GM19328 (cell line): Measurements from ENCODE around the gene GJB3.
"Not testable (repeated sequence)": the region's sequence is repeated elsewhere in the genome, so short reads cannot be mapped to it uniquely, and the experiment has no call there.

Source experiments
- ATAC-seq: cut with Tn5 transposase; IDR thresholded peaks from one replicate; pipeline ENCODE4 v1.9.1; 2021; ENCODE audit warnings: mild to moderate bottlenecking, moderate library complexity; ENCODE audit not compliant: unreplicated experiment

The GJB3 gene

DNA sequence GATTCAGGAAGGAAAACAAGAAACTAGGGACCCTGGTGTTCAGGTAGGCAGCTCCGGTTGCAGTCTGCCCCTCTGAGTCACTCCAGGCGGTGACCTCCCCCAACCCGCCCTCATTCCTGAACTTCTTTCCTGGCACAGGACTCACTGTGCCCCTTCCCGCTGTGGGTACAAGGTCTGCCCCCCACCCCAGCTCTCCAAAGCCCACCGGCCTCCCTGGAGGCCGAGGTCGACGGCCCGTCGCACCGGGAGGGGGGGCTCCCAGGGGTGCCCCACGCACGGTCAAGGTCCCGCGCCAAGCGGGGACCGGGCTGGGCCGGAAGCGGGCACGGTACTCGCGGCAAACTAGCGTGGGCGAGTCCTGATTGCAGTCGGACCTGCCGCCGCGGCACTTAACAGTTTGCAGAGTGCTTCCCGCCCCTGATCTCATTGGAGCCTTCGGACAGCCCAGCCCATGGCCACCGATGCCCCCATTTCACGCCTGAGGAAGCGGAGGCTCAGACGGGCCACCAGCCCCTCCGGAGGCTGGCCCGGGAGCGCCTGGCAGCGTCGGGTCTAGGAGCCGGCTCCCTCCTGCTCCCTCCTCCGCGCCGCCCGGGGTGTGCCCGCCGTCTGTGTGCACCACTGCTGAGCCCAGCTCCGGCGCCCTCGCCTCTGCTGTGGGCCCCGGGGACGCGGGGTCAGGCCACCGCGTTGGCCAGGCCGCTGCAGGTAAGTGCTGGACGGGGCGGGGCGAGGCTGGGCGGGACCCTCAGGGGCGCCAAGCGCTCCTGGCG, at the start of gene GJB3:
Gene GJB3 (plus strand): TSS at position 144 of the 773 bp plus-strand sequence. CDS start 3,549 bp downstream, outside the sequence.
- ATAC-seq, result no peak

DNA sequence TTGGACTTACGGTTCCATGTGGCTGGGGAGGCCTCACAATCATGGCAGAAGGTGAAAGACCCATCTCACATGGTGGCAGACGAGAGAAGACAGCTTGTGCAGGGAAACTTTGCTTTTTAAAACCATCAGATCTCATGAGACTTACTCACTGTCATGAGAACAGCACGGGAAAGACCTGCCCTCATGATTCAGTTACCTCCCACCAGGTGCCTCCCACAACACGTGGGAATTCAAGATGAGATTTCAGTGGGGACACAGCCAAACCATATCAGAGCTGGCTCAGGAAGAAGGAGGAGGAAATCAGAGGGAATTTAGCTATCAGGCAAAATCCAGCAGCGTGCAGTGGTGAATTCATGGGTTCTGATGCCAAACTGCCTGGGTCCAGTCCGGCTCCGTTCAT, 48.2 kb upstream of the GJB3 start:
- ATAC-seq, result not testable (repeated sequence)

DNA sequence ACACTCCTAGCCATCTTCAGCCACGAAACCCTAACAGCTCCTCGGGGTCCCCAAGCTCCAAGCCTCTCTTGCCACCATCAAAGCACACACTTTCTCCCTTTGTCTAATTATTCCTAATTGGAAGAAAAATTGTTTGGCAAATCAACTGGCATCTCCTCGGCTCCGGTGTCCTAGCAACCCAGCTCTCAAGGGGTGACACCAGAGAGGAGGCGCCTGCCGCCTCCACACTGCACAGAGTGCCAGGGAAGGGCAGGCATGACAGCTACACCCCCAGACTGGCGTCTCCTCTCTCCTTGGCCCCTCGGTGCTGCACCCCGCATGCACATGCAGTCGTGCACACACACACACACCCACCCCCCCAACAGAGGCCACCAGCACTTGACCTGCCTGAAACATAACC, 44.3 kb upstream of the GJB3 start:
- ATAC-seq, result no peak

DNA sequence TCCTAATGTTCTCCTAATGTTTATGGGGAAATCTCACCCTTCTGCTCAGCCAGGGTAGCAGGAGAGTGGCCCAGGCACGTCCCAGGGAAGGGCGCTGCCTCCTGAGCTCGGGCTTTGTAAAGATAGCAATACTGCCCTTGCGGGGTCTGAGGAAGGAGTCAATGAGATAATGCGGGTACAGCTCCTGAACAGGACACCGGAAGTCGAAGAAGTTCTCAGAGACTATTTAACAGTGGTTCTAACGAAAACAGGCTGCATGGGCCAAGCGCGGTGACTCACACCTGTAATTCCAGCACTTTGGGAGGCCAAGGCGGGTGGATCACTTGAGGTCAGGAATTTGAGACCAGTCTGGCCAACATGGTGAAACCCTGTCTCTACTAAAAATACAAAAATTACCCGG, 43.8 kb upstream of the GJB3 start:
- not testable (repeated sequence) for ATAC-seq

DNA sequence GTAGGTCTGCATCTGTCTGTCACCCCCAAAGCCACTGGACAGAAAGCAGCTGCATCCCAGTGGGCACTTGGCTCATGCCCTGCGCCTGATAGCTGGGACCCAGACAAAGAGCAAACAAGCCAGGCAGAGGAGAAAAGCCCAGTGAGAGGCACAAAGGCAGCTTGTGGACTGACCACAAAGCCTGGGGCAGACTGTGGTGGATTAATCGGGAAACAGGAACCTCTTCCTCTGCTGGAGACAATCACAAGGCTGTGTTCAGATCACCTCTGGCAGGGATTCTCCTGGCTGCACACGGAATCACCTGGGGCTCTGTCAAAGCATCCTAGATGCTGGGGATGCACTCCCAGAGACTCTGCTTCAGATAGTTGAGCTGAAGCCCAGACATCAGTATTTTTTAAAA, 41.4 kb upstream of the GJB3 start:
- no peak for ATAC-seq

DNA sequence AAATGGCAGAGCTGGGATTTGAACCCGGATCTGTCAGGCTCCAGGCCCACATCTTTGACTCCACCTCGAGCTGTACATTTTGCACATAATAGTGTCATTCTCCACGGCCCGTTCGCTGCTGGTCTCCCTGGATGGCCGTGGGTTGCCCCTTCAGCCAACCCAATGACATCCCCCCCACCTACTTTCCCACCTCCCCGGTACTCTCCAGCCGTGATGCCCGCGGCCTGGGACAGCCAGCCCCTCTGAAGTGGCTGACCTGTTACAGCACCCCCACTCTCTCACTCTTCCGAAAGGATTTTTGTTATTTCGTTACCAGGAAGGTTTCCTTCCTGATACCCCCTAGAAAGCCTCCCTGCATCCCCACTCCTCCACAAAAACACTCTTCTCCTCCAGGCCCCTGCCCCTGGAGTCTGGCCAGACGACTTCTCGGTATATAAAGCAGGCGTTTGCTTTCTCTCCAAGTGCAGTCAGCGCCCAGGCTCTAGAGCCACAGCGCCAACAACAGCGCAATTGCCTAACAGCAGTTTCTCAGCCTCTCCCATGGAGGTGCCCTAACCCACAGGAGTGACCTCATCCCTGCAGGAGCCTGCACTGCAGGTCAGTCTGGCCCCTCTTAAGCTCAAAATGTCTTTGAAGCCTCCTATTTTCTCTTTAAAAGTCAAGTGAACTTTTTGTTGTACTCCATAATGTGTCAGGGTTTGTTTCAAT, 40.7 kb upstream of the GJB3 start:
- no peak for ATAC-seq

DNA sequence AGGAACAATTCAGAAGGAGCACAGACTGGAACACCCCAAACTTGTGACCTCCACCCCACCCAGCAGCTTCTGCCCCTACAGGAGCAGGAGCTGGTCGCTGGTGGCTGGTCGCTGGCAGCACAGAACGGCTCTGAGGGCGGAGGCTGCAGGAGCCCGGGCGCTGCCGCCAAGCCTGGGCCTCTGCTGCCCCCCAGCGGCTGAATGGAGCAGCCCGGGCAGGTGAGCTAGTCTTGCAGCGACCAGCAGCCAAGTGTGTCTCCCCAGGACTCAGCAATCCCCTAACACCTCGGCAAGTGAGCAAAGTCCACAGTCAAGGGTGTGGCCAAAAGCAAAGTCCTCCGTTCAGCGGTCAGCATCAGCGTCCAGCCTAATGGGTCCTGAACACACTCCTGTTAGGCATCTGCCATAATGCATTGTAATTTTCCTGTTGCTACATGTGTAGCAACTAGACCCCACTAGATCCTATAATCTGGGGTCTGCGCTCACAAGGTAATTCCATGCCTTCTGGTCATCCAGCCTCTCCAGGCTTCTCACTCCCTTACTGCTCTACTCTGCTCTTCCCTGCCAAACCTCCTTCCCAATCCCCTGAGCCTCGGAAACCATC, 38.2 kb upstream of the GJB3 start:
- ATAC-seq, result no peak

DNA sequence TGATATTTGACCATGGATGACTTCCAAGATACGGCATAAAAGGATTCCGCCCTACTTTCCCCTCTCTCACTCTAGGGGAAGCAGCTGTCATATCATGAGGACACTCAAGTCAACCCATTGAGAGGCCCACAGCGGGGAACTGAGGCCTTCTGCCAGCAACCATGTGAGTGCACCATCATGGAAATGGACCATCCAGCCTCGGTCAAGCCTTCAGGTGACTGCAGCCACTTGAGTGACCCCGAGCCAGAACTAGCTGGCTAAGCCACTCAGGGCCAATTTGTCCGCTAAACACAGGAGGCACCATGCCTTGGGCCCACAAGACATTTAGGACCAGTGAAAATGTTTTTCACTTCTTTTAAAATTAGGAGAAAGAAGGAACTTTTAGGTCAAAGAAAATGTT, 37.2 kb upstream of the GJB3 start:
- ATAC-seq, result no peak

DNA sequence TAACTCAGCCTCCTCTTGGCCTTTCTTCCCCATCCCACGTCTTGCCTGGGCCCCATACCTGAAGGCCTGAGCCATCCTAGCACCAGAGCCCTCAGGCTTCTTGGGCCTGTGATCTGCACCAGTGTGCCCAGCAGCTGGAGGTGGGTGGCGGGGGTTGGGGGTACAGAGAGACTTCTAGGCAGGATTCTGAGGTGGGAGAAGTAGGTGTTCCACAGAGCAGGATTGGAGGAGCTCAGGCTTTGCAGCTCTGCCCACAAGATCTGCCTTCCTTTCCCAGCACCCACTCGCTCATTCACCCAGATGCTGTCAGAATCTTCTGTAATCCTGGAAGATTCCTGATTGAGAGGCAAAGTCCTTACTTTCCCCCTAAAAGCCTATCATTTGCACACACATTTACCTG, 36.2 kb upstream of the GJB3 start:
- no peak for ATAC-seq

DNA sequence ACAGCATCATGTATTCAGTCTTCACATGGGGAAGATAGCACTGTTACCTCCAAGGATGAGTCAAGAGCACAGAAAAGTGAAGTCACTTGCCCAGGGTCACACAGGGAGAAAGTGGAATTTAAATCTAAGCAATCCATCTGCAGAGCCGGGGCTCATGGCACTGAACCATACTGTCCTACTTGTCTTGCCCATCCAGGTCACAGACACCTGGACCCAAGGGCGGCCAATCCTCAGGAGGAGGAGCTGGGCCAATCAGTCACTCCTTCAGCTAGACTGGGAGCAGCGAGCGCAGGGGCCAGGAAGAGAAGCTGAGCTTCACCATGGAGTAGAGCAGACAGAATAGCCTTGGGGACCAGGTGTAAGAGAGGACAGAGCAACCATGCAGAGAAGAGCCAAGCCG, 35.3 kb upstream of the GJB3 start:
- ATAC-seq, result no peak

DNA sequence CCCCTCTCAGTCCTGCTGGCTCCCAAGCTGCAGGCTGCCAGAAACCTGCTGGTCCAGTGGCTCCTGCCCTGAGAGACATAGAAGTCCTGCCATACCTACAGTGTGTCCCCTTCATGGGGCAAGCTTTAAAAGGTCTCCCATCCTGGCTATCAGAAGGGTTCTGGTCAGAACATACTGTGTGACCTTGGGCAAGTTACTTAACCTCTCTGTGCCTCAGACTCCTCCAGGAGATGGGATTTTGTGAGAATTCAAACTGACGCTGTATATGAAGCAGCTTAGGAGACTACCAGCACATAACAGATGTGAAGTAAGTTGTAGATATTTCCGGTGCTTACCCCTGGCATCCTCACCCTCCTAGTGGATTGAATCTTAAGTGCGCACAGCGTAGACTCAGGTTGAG, 34.9 kb upstream of the GJB3 start:
- ATAC-seq, result no peak

DNA sequence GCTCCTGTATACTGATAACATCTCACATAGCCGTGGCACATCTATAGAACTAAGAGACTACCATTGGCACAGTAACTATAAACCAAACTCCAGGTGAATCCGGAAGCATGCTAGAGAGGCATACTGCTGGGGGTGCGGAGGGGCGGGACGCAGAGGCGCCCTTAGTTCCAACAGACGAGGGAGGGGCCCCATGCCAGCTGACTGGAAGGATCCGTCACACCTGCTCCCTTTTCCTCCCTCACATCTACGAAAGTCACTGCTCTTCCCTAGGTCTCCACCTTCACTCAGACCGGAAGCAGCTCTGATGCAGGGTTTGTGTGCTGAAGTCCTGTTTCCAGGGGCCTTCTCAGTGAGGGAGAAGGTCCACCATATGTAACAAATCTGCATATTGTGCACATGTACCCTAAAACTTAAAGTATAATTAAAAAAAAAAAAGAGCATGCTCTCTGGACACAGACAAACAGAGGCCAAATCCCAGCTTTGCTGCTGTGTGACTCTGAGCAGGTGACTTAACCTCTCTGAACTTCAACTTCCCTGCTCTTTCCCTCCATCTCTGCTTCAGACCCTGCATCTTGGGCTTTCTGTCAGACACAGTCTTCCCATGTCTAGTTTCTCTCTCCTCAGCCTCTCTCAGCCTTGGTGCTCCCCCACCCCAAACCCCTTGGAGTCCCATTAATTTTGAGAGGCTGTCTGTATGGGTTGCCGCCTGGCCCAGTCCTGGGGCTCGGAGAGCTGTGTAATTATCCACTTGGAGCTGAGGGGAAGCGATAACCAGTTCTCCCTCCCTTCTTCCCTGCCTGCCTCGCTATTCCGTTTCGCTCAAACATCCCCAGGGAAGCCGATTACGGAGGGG, 34.0 kb upstream of the GJB3 start:
- ATAC-seq, result no peak

DNA sequence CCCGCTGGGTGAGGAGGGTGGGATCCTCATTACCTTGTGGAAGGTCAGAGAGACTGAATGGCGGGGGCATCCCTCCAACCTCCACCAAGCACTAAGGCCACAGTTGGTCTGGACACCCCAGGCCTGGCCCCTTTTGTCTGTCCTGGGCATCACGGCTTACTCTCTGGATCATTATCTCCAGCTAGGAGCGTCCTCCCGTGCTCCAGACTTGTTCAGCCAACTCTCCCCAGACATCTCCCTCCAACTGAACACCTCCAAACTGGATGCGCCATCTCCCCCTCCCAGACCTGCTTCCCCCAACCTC, 33.4 kb upstream of the GJB3 start:
- ATAC-seq, result no peak

DNA sequence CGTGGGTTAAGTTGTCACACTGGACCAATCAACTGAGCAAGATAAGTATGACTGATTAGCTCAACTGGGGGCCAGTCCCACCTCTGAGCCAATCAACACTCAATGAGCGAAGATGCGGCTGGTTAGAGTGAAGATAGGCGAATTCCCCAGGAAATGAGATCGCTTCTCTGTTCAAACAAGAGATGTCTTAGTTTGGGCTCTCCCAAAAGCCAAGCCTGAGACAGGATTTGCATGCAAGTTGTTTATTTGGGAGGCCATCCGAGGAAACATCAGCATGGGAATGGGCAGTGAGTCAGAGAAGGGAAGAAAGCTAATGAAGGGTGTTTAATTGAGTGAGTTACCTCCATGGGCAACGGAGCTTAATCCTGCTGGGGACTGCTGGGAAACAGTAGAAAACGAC, 31.0 kb upstream of the GJB3 start:
- ATAC-seq, result no peak

DNA sequence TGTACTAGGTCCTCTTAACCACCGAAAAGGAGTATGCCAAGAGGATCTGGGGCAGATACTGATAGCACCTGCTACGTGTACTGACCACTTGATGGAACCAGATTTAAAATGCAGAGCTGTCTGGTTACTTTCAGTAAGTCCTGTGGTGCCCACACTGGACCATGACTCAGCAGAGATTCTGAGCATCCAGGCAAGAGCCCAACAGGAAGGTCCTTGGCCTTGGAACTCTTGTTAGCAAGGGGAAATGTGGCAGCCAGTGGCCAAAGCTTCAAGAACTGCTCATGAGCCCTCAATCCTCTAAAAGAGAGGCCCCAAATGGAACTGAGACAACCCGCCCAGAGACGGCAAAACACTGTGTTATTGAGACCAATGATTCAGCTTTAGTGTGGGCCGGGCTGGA, 30.4 kb upstream of the GJB3 start:
- ATAC-seq, result no peak

DNA sequence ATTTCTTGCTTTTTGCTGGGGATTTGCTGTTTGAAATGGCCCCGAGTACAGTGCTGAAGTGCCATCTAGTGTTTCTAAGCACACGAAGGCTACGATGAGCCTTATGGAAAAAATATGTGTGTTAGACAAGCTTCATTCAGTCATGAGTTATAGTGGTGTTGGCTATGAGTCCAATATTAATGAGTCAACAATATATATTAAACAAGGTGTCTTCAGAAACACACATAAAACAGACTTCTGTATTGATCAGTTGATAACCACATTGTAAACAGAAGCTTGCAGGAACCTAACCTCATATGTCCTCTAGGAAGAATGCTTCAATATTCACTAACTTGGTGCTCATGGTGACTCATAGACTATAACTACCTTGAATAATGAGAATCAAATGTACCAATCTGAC, 27.9 kb upstream of the GJB3 start:
- no peak for ATAC-seq

DNA sequence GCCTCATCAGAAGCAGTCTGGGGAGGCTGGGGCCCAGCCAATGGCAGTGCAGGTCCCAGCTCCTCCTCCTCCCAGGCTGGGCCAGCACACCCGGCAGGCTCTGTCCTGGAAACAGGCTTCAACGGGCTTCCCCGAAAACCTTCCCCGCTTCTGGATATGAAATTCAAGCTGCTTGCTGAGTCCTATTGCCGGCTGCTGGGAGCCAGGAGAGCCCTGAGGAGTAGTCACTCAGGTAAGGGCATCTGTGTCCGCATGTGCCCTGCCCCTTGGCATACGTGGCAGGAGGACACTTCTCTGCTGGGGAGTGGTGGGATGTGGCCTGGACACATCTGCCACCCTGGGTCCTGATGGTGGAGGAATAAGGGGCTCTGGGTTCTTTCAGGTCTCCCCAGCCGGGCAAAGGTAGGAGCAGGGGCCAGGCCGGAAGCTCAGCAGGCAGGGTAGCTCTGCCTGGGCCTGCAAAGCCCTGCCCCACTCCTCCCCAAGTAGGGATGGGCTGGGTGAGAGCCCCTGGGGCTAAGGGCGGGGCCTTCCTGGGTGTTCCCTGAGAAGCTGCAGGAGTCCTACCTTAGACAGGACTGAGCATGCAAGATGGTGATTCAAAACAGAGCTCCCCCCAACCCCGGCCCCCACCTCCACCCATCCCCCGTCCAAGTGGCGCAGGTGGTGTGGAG, 25.9 kb upstream of the GJB3 start, which contains the start of gene GJB5:
Gene GJB5 (plus strand): TSS at position 84 of the 674 bp plus-strand sequence. CDS start 2,284 bp downstream, outside the sequence.
- ATAC-seq, result no peak

DNA sequence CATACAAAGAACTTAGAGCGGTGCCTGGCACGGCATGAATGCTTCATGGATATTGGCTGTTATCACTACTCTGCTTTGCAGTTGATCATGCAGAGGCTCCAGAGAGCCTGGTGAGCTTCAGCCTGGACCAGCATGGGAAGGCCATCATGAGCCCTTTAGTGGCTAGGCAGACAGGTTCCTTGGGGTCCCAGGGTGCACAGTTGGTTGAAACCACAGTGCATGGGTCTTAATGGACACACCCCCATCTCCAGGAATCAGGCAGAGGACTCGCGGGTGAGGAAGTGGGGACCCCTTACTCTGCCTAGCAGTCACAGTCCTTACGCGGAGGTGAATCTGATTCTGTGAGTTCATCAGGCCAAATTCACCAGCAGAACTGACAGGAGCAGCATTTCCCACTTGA, 25.1 kb upstream of the GJB3 start:
- ATAC-seq, result no peak

DNA sequence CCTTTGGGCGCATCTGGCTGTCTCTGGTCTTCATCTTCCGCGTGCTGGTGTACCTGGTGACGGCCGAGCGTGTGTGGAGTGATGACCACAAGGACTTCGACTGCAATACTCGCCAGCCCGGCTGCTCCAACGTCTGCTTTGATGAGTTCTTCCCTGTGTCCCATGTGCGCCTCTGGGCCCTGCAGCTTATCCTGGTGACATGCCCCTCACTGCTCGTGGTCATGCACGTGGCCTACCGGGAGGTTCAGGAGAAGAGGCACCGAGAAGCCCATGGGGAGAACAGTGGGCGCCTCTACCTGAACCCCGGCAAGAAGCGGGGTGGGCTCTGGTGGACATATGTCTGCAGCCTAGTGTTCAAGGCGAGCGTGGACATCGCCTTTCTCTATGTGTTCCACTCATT, 23.6 kb upstream of the GJB3 start:
- ATAC-seq, result no peak

DNA sequence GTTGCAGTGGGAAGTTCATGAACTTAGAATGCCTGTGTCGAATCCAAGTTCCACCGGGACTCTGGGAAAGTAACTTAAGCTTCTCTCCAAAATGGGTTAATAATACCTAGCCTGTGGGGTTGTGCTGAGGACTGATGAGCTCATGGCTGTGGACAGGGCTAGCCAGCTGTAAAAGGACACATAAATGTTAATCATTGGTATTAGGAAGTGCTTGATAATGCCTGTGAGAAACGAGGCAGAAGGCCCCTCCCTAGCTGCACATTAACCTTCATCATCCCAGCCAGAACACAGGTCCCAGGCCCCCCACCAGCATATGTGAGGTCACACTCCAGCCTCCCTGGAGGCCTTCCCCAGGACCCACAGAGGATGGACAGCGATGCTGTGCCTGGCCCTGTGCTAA, 22.3 kb upstream of the GJB3 start:
- ATAC-seq, result no peak
